D341Med (cell line): ENCODE data around the gene EGF.
"Not testable (repeated sequence)": the region's sequence is repeated elsewhere in the genome, so short reads cannot be mapped to it uniquely, and the experiment has no call there.

Experiments
- DNase-seq: peaks from one replicate; pipeline ENCODE4 v3.0.0; 2012; ENCODE audit warnings: low spot score

The EGF gene

DNA sequence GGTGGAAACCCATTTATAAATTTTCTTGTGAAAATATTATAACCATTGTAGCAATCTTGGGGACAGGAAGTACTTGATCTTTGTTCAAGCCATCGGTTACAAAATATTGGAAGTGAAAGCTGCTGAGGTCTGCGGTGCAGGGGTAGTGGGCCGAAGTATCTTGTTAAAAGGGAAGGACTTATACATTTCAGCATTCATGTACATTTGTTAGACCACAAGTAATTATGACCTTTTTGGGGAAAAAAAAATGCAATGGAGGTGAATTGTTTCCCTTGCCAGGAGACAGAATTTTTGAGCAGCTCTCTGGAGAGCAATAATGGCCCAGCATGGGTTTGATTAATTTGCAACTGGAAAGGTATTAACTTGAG, 121.3 kb downstream of the EGF start:
- DNase-seq, result no peak

DNA sequence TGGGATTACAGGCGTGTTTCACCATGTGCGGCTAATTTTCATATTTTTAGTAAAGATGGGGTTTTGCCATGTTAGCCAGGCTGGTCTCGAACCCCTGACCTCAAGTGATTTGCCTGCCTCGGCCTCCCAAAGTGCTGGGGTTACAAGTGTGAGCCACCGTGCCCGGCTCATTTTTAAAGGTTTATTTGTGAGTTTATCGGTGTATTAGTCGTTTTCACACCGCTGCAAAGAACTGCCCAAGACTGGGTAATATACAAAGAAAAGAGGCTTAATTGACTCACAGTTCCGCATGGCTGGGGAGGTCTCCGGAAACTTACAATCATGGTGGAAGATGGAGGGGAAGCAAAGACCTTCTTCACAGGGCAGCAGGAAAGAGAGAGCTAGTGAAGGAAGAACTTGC, 126.5 kb downstream of the EGF start:
- DNase-seq, result not testable (repeated sequence)

DNA sequence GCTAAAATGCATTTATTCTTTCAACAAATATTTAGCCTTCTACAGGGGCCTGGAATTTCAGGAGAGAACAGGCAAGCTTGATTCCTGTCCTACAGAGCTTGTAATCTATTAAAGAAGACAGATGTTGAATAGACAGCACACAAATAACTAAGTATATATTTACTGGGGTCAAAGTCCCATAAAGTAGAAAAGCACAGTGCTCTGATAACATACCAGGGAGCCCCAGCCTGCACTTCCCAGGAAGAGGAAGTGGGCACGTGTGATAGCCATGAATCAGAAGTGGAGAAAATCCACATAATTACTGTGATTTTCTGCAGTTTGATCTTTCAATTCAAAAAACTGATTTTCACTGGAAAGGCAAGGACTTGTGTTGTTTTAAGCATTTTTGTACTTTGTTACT, 129.1 kb downstream of the EGF start:
- DNase-seq, result no peak

DNA sequence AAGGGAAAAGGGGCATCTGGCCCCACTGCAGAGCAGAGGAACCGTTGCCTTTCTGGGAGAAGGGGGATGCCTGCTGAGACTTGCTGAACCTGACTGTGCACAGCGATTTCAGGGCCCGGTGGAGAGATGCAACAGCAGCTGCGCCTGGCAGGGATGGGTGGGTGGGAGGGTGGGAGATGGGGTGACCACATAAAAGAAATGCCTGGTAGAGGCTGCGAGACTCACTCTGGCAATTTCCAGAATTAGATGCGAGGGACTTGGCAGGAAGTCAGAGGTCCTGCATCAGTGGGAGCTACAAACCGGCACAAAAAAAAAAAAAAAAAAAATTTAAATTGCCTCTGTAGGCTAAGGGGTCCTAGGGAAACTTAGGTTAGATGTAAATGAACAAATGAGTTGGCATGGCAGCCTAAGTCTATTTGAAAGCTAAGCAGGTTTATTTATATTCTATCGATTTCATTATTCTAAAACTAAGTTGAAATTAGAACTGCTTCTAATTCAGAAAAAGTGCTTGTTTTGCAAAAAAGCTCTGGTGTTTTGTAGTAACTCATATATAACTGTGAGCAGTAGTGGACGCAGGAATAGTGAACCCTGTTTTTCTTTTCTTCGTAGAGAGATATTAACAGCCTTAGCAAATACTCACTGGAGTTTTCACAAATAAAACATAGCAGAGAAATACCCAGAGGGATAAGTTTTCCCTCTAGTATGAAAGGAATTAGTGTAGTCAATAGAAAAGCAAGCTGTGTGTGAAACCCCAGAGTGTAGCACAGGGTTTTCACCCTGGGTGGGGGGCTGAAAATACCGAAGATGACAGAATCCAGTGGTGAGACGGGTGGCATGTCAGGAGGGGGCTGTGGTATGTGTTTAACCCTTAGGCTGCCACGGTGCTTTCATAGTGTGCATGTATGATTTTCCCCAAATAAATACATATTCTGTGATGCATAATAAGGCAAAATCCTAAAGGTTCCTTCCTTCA, 130.1 kb downstream of the EGF start:
- no peak for DNase-seq

DNA sequence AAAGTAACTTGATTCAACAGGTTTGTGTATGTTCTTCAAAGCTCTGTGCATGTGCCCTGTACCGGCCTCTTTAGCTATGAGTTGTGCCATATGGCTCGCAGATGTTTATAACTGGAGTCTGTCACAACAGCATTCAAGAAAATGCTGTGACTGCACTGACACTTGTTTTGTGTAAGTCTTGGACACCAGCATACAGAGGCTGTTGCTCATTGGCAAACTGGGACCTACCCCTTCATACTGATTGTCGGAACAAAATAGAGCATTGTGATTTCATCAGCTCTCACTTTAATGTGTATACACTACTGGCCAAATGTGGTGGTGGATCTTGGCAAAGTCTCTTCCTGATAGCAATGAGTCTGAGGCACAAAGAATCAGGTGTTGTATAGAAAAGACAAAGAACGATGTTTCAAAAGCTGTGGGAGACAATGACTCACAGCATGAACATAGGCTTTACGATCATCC, 133.9 kb downstream of the EGF start:
- no peak for DNase-seq

GRCh38 chr4:110049951-110050925, 137.6 kb downstream of the EGF start:
- peak; percentile 61 for DNase-seq

GRCh38 chr4:110055158-110055768, 142.6 kb downstream of the EGF start:
- no peak for DNase-seq

DNA sequence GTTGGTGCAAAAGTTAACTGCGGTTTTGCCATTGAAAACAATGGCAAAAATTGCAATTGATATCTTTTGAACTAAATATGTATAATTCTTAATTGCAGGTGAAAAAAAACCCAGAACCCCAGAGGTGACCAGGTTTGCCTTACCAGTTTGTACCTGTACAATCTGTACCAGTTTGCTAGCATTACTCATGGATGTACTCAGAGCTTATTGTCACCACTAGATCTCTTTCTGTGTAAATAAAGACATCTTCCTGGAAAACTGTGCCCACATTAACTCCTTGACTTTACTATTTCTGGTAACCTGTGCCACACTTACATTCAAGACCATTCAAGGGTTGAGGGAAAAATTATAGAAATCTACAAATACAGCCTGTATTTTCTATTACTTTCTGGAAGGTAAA, 146.0 kb downstream of the EGF start:
- no peak for DNase-seq

DNA sequence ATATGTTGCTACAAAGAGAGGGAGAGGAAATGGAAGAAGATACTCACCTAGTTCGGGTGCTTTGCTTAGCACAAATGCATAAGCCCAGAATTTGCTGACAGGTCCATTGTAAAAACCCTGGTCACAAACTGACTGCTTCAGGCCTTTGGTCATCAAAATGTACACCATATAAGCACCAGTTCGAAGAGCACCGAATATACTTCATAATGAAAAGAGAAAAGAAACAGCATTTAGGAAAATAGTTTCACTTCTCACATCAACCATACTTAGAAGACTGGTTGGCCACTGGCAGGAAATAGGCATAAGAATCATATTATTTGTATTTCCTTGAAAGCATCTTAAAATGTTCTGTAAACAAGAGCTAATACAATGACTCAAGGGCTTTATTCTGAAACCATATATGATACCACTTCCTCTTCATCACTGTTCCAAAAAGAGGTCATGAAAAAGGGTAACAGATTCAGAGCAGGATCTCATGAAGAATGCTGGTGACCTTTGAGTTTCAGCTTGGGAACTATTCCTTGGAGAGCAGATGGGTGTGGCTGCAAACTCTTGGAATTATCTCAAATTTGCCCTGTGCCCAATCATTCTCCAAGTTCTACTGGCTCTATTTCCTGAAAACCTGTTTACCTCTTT, 147.0 kb downstream of the EGF start:
- no peak for DNase-seq

DNA sequence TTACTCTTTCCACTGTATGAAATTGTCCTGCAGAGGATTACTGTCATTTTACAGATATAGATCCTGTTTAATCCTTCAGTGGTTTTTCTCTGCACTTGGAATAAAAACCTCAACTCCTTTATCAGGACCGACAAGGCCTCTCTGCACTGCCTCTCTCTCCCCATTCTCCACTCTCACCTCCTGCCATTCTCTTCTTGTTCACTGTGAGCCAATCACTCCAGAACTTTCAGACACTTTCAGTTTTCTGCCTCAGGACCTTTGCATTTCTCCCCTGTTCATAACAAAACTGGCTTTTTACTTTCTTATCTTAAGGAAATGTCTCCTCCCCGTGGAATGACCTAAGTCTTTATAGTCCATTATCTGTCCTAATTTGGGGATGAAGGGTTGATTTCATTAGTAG, 148.4 kb downstream of the EGF start:
- no peak for DNase-seq
